Type B pancreatic cell (in vitro differentiated cells): Measurements from ENCODE around the gene SPTBN2. TPM values are rescaled to one million over a fixed set of nuclear protein-coding genes. Genes with fewer than 3 reads are reported as not detected.

Experiments
- DNase-seq: peaks from one replicate; pipeline ENCODE4 v3.0.0; 2021; ENCODE audit warnings: mixed read lengths; ENCODE audit not compliant: unreplicated experiment; ENCODE audit errors: extremely low spot score
- H3K27ac Mint-ChIP-seq: 2 replicates; pipeline ENCODE4 v1.8.0; 2021; ENCODE audit warnings: mild to moderate bottlenecking, mixed read lengths
- H3K27me3 Mint-ChIP-seq: 2 replicates; pipeline ENCODE4 v1.8.0; 2021; ENCODE audit warnings: mixed read lengths
- H3K36me3 Mint-ChIP-seq: 2 replicates; pipeline ENCODE4 v1.8.0; 2021; ENCODE audit warnings: mixed read lengths
- H3K4me1 Mint-ChIP-seq: one replicate; pipeline ENCODE4 v1.8.0; 2021; ENCODE audit warnings: mixed read lengths; ENCODE audit not compliant: unreplicated experiment
- H3K4me3 Mint-ChIP-seq: 2 replicates; pipeline ENCODE4 v1.8.0; 2021; ENCODE audit warnings: mild to moderate bottlenecking, mixed read lengths
- H3K9me3 Mint-ChIP-seq: 2 replicates; pipeline ENCODE4 v1.8.0; 2021; ENCODE audit warnings: mixed read lengths
- total RNA-seq: library from RNA; stranded (reverse); gene quantifications from 2 replicates; pipeline ENCODE4 v1.2.1, GENCODE V29; 2021; ENCODE audit warnings: low replicate concordance
- TF ChIP-seq, protein P1 (sequence below): fragments of 200-600 bp; sonication (generic); conservative IDR thresholded peaks from 2 replicates; pipeline ENCODE4 v1.5.0; 2021; ENCODE audit warnings: antibody characterized with exemption, mild to moderate bottlenecking

The SPTBN2 gene
- total RNA-seq, 1 donor from 2014 or later, result 56.0 TPM

DNA sequence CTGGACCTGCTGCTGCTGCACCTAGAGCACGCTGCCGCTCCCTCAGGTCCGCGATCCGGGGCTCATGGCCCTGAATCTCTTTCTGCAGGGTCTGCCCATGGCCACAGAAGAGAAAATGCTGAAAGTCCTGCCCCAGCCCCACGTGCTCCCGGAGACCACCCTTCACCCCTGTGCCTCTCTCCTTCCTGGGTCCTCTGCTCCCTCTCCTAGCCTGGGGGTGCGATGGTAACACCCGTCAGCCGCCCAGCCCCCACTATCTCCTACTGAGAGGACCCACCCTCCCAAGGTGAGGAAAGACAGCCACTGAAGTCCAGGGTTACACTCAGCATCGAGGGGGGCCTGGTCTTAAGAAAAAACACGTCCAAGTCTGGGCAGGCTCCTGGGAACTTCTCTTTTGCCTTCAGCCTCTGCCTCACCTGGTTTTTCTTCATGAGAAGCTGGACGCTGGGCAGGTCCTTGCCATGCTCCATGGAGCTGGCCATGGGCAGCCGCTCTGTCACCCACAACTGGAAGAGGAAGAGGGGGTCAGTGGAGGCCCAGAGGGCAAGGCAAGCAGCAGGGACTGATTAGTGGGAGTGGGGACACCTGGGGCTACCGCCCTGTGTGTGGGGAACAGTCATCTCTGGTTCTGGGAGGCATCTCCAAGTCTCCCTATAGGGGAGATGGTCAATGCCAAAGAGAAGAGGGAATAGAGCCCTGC is 35.5 kb downstream of the SPTBN2 start:
- Mint-ChIP-seq H3K9me3 (no peaks in the 10 kb centered on the region), H3K4me1 (peaks cover 9% of the 10 kb centered on the region), H3K4me3 (no peak overlapping the region), H3K36me3 (peaks cover 13% of the 10 kb centered on the region), H3K27ac (no peak overlapping the region), H3K27me3 (no peaks in the 10 kb centered on the region)
- no peak for DNase-seq
- TF ChIP-seq, protein P1, sequence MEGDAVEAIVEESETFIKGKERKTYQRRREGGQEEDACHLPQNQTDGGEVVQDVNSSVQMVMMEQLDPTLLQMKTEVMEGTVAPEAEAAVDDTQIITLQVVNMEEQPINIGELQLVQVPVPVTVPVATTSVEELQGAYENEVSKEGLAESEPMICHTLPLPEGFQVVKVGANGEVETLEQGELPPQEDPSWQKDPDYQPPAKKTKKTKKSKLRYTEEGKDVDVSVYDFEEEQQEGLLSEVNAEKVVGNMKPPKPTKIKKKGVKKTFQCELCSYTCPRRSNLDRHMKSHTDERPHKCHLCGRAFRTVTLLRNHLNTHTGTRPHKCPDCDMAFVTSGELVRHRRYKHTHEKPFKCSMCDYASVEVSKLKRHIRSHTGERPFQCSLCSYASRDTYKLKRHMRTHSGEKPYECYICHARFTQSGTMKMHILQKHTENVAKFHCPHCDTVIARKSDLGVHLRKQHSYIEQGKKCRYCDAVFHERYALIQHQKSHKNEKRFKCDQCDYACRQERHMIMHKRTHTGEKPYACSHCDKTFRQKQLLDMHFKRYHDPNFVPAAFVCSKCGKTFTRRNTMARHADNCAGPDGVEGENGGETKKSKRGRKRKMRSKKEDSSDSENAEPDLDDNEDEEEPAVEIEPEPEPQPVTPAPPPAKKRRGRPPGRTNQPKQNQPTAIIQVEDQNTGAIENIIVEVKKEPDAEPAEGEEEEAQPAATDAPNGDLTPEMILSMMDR, result no peak

DNA sequence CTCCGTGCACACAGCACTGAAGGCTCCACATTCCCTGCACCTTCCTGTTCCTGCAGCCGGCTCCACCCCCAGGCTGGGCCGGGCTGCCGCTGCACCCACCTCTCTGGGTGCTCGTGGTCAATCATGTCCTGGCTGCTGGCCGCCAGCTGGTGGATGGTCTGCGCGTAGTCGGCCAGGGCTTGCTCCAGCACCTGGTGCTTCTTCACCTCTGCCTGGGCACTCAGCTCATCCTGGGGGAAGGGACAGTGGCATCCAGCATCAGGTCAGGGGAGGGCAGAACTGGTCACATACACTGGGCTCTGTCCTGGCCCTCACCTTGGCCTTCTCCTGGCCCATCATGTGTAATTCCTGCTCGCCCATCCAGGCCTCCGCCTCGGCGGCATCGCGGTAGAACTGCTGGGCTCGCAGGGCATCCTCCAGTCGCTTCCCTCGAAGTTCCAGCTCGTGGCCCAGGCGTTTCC is 36.1 kb downstream of the SPTBN2 start:
- Mint-ChIP-seq H3K27ac (no peak overlapping the region), H3K4me1 (peaks cover 9% of the 10 kb centered on the region), H3K4me3 (no peak overlapping the region), H3K27me3 (no peaks in the 10 kb centered on the region), H3K9me3 (no peaks in the 10 kb centered on the region), H3K36me3 (peaks cover 11% of the 10 kb centered on the region)
- no peak for DNase-seq
- TF ChIP-seq, protein P1, result no peak

DNA sequence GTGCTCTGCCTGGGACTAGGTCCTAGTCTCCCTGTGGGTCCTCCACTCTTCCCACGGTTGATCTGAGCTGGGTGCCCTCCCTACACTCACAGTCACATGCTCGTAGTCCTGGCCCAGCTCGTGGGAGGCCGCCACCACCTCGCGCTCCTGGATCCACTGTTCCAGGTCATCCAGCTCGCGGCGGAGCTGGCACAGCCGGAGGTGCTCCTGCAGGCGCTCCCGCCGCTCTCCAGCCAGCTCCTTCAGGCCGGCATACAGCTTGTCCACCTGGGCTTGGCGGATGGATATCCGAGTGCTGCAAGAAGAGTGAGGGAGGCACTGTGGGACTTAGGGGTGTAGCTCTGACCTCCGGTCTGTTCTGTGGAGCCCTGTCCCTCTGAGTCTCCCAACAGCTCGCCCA is 36.6 kb downstream of the SPTBN2 start:
- TF ChIP-seq, protein P1, result no peak
- Mint-ChIP-seq H3K9me3 (no peaks in the 10 kb centered on the region), H3K27ac (no peak overlapping the region), H3K27me3 (no peaks in the 10 kb centered on the region), H3K4me1 (peaks cover 9% of the 10 kb centered on the region), H3K4me3 (no peak overlapping the region), H3K36me3 (peaks cover 7% of the 10 kb centered on the region)
- DNase-seq, result no peak

DNA sequence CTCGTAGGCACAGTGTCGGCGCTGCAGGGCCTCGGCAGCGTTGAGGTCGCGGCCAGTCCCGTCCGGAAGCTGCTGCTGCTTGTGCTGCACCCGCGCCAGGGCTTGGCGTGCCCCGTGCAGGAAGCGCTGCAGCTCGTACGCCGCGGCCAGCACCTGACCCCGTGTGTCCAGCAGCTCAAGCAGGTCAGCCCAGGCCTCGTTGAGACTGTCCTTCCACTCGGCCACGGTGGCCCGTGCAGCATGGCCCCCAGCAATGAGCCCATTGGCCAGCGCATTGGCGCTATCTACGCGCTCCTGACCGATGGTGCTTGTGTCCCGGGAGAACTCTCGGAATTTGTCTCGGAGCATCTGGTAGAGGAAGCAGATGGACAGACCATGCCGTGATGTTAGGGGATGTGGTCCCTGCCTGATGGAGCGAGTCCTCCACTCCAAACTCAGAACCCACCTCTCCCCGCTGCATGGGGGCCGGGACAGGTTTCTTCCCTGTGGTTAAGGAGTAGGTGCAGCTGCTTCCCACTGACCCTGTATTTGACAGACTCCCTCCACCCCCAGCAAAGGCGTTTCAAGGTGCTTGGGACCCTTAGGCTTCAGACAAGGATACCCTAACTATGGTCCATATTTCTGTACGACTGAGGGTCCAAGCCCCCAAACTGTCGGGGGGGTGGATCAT is 37.6 kb downstream of the SPTBN2 start:
- Mint-ChIP-seq H3K27ac (no peak overlapping the region), H3K27me3 (no peaks in the 10 kb centered on the region), H3K9me3 (no peaks in the 10 kb centered on the region), H3K4me1 (peaks cover 9% of the 10 kb centered on the region), H3K36me3 (peaks cover 7% of the 10 kb centered on the region), H3K4me3 (no peak overlapping the region)
- no peak for DNase-seq
- TF ChIP-seq, protein P1, result no peak

DNA sequence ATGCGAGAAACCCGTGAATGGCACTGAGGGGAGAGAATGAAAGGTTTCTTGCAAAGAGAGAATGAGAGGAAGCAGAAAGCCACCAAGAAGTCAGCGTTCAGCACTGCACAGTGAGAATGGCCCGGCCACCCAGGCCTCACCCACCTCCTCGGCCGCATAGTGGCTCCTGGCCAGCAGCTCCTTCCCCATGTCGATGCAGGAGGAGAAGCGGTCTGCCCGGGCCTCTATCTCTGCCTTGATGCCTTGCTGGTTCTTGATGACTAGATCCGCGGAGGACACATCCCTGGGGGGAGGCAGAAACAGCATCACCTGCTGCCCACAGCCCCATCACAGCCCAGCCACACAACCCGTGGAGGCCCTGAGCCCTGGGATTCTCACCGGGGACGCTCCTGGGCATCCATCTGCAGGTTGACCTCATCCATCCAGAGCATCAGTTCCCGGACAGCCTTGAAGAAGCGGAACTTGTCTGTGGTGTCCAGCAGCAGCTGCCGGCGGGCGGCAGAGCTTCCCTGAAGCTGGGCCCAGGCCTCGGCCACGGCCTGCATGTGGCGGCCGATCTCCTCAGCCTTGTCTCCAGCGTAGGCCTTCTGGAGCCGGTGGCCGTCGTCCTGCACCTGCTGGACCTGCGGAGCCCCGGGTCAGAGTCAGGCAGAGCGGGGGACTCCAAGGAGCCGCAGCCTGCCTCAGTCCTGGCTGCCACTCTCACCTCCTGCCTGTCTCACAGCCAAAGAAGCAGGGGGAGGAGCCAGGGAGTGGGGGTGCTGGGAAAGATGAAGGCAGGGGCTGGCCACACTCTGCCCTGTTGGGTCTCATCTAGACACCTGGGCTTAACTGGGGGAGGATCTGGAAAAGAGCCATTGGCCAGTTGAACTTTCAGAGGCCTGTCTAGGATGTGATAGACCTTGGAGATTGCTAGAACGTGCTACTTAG is 39.1 kb downstream of the SPTBN2 start:
- H3K4me3 Mint-ChIP-seq, result no peak overlapping the region
- H3K9me3 Mint-ChIP-seq, result no peaks in the 10 kb centered on the region
- TF ChIP-seq, protein P1, result no peak
- no peaks in the 10 kb centered on the region for H3K27me3 Mint-ChIP-seq
- DNase-seq, result no peak
- peaks cover 8% of the 10 kb centered on the region for H3K36me3 Mint-ChIP-seq
- peaks cover 12% of the 10 kb centered on the region for H3K4me1 Mint-ChIP-seq
- no peak overlapping the region for H3K27ac Mint-ChIP-seq
